T-helper 2 cell treated with Interferon-gamma antibody and Interleukin-4, amounts not matched to agents 5 μg/mL and 100 μg/mL, for 36 hours (primary cell): ENCODE measurements around the gene RBFOX2.
A peak's percentile ranks its signal among the peaks of the same experiment; 100 is the strongest.
"Not testable (repeated sequence)": the region's sequence is repeated elsewhere in the genome, so short reads cannot be mapped to it uniquely, and the experiment has no call there.

ENCODE experiments used
- DNase-seq: peaks from one replicate; pipeline ENCODE4 v3.0.0; 2021; ENCODE audit warnings: low spot score
- H3K27ac Mint-ChIP-seq: one replicate; pipeline ENCODE4 v1.8.0; 2021; ENCODE audit warnings: mild to moderate bottlenecking, mixed read lengths
- H3K27me3 Mint-ChIP-seq: one replicate; pipeline ENCODE4 v1.8.0; 2021; ENCODE audit warnings: low read depth, mixed read lengths
- H3K36me3 Mint-ChIP-seq: one replicate; pipeline ENCODE4 v1.8.0; 2021; ENCODE audit warnings: low read depth, mixed read lengths
- H3K4me1 Mint-ChIP-seq: one replicate; pipeline ENCODE4 v1.8.0; 2021; ENCODE audit warnings: low read depth, mixed read lengths
- H3K4me3 Mint-ChIP-seq: one replicate; pipeline ENCODE4 v1.8.0; 2022; ENCODE audit warnings: mild to moderate bottlenecking, moderate library complexity, mixed read lengths
- H3K9me3 Mint-ChIP-seq: one replicate; pipeline ENCODE4 v1.8.0; 2021; ENCODE audit warnings: mixed read lengths

The RBFOX2 gene

GRCh38 chr22:36054446-36054845 is 25.8 kb upstream of the RBFOX2 start:
- DNase-seq, H3K9me3 Mint-ChIP-seq, H3K4me1 Mint-ChIP-seq, H3K36me3 Mint-ChIP-seq, H3K27me3 Mint-ChIP-seq, H3K4me3 Mint-ChIP-seq, H3K27ac Mint-ChIP-seq: not testable (repeated sequence)

GRCh38 chr22:36053242-36054147 is 24.9 kb upstream of the RBFOX2 start:
- no peak for DNase-seq
- H3K27ac Mint-ChIP-seq: no peak overlapping the region
- H3K9me3 Mint-ChIP-seq: no peaks in the 10 kb centered on the region
- H3K4me1 Mint-ChIP-seq: no peaks in the 10 kb centered on the region
- H3K4me3 Mint-ChIP-seq: no peak overlapping the region
- no peaks in the 10 kb centered on the region for H3K36me3 Mint-ChIP-seq
- H3K27me3 Mint-ChIP-seq: peaks cover 3% of the 10 kb centered on the region

GRCh38 chr22:36052505-36052941 is 23.9 kb upstream of the RBFOX2 start:
- no peaks in the 10 kb centered on the region for H3K9me3 Mint-ChIP-seq
- H3K4me1 Mint-ChIP-seq: no peaks in the 10 kb centered on the region
- peaks cover 3% of the 10 kb centered on the region for H3K27me3 Mint-ChIP-seq
- H3K4me3 Mint-ChIP-seq: no peak overlapping the region
- no peaks in the 10 kb centered on the region for H3K36me3 Mint-ChIP-seq
- no peak for DNase-seq
- H3K27ac Mint-ChIP-seq: no peak overlapping the region

- Mint-ChIP-seq H3K27me3 (no peaks in the 10 kb centered on the region), H3K27ac (no peak overlapping the region), H3K4me3 (no peak overlapping the region), H3K36me3 (no peaks in the 10 kb centered on the region), H3K4me1 (no peaks in the 10 kb centered on the region), H3K9me3 (no peaks in the 10 kb centered on the region)
- DNase-seq: no peak
Measured at GRCh38 chr22:36049678-36049997, 21.0 kb upstream of the RBFOX2 start.

GRCh38 chr22:36048911-36049677 is 20.5 kb upstream of the RBFOX2 start:
- Mint-ChIP-seq H3K9me3 (no peaks in the 10 kb centered on the region), H3K36me3 (no peaks in the 10 kb centered on the region), H3K27ac (no peak overlapping the region), H3K27me3 (no peaks in the 10 kb centered on the region), H3K4me1 (no peaks in the 10 kb centered on the region), H3K4me3 (no peak overlapping the region)
- no peak for DNase-seq

- not testable (repeated sequence) for H3K27me3 Mint-ChIP-seq, DNase-seq, H3K27ac Mint-ChIP-seq, H3K36me3 Mint-ChIP-seq, H3K4me3 Mint-ChIP-seq, H3K4me1 Mint-ChIP-seq, H3K9me3 Mint-ChIP-seq
Measured at GRCh38 chr22:36044517-36044916, 15.9 kb upstream of the RBFOX2 start.

- Mint-ChIP-seq H3K4me3 (no peak overlapping the region), H3K36me3 (no peaks in the 10 kb centered on the region), H3K9me3 (no peaks in the 10 kb centered on the region)
Measured at GRCh38 chr22:36042240-36042639, 13.6 kb upstream of the RBFOX2 start.

GRCh38 chr22:36039125-36039524 is 10.5 kb upstream of the RBFOX2 start:
- H3K27me3 Mint-ChIP-seq: peaks cover 21% of the 10 kb centered on the region

More at GRCh38 chr22:36042240-36042639, 13.6 kb upstream of the RBFOX2 start:
- H3K27me3 Mint-ChIP-seq: peaks cover 11% of the 10 kb centered on the region
- no peaks in the 10 kb centered on the region for H3K4me1 Mint-ChIP-seq
- no peak for DNase-seq
- H3K27ac Mint-ChIP-seq: no peak overlapping the region

GRCh38 chr22:36037102-36037758 is 8.6 kb upstream of the RBFOX2 start:
- Mint-ChIP-seq H3K36me3 (no peaks in the 10 kb centered on the region), H3K27me3 (peaks cover 24% of the 10 kb centered on the region), H3K4me1 (peaks cover 2% of the 10 kb centered on the region), H3K4me3 (no peak overlapping the region), H3K9me3 (no peaks in the 10 kb centered on the region), H3K27ac (no peak overlapping the region)
- no peak for DNase-seq

More at GRCh38 chr22:36039125-36039524, 10.5 kb upstream of the RBFOX2 start:
- H3K4me1 Mint-ChIP-seq: peaks cover 2% of the 10 kb centered on the region
- H3K4me3 Mint-ChIP-seq: no peak overlapping the region
- H3K9me3 Mint-ChIP-seq: no peaks in the 10 kb centered on the region
- H3K36me3 Mint-ChIP-seq: no peaks in the 10 kb centered on the region
- no peak overlapping the region for H3K27ac Mint-ChIP-seq
- DNase-seq: no peak

- Mint-ChIP-seq H3K9me3 (no peaks in the 10 kb centered on the region), H3K27me3 (peaks cover 32% of the 10 kb centered on the region), H3K27ac (no peak overlapping the region), H3K4me3 (no peak overlapping the region), H3K36me3 (no peaks in the 10 kb centered on the region), H3K4me1 (peaks cover 2% of the 10 kb centered on the region)
- DNase-seq: no peak
Measured at GRCh38 chr22:36036167-36036624, 7.6 kb upstream of the RBFOX2 start.

GRCh38 chr22:36032611-36033010 is 4.0 kb upstream of the RBFOX2 start:
- Mint-ChIP-seq H3K9me3 (no peaks in the 10 kb centered on the region), H3K27me3 (peaks cover 41% of the 10 kb centered on the region), H3K27ac (no peak overlapping the region), H3K4me3 (no peak overlapping the region), H3K4me1 (peaks cover 10% of the 10 kb centered on the region), H3K36me3 (no peaks in the 10 kb centered on the region)
- DNase-seq: no peak

- peaks cover 11% of the 10 kb centered on the region for H3K4me1 Mint-ChIP-seq
- H3K27ac Mint-ChIP-seq: no peak overlapping the region
- H3K27me3 Mint-ChIP-seq: peaks cover 43% of the 10 kb centered on the region
- H3K36me3 Mint-ChIP-seq: no peaks in the 10 kb centered on the region
- no peak for DNase-seq
- no peaks in the 10 kb centered on the region for H3K9me3 Mint-ChIP-seq
- H3K4me3 Mint-ChIP-seq: peak overlapping the region; percentile 89
Measured at GRCh38 chr22:36029406-36029755, 757 bp upstream of the RBFOX2 start.

- Mint-ChIP-seq H3K4me3 (peak overlapping the region; percentile 79), H3K9me3 (no peaks in the 10 kb centered on the region), H3K27me3 (peaks cover 45% of the 10 kb centered on the region), H3K36me3 (no peaks in the 10 kb centered on the region), H3K4me1 (peaks cover 11% of the 10 kb centered on the region), H3K27ac (peak overlapping the region; percentile 8)
- DNase-seq: no peak
Measured at GRCh38 chr22:36027935-36028645, 534 bp downstream of the RBFOX2 start.
